Cortex of kidney (tissue), 1 donor: ENCODE measurements around the gene PABPN1.

ENCODE experiments used
- DNase-seq: peaks from one replicate; lab custom pipeline; 2025; lab: John Stamatoyannopoulos, UW

Gene PABPN1

DNA sequence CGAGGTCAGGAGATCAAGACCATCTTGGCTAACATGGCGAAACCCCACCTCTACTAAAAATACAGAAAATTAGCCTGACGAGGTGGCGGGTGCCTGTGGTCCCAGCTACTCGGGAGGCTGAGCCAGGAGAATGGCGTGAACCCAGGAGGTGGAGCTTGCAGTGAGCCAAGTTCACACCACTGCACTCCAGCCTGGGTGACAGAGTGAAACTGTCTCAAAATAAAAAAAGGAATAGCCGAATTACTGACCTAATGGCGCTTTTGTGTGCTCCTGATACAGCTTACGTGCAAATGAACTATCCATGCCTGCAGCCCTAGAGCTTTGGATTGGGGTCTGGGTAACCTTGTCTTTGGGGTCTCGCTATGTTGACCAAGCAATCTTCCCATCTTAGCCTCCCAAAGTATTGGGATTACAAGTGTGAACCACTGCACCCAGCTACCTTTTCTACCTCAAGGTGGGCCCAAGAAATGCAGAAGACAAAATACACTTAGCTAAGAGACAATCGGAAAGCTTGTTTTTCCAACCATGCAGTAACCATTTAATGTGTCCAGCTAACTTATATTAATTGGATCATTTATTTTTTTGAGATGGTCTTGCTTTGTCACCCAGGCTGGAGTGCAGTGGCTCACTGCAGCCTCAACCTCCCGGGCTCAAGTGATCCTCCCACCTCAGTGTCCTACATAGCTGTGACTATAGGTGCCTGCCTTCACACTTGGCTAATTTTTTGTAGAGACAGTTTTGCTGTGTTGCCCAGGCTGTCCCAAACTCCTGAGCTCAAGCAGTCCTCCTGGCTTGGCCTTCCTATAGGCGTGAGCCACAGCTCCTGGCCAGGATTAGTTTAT is 5.5 kb downstream of the PABPN1 start:
- DNase-seq = no peak

DNA sequence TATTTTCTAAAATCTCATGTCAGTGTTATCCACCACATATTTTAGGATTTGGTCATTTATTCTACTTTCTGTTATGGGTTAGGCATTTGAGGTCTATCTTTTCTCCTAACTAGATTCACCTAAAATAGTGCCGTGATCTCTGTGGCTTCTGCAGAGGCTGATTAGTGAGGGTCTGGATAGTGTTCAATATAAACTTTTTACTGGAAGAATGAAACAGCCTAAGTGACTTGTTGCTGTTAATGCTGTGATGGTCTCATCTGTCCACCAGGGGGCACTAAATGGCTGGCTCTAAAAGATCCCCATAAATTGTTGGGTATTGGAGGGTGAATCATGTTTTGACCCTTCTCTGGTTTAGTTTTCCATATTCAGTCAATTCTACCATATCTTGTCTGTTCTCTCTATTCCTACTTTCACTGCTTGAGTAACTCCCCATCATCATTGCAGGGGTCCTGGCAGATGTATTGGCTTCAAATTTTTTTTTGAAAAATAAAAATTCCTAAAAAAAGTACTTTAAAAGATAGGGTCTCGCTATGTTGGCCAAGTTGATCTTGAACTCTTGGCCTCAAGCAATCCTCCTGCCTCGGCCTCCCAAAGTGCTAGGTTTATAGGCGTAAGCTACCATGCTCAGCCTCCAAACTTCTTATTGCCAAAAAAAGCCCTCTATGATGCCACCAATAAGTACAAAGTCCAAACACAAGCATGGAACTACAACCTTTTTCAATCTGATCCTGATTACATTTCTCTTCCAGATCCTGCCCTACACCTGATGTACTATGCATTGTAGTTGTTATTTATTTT is 6.9 kb downstream of the PABPN1 start:
- no peak for DNase-seq

DNA sequence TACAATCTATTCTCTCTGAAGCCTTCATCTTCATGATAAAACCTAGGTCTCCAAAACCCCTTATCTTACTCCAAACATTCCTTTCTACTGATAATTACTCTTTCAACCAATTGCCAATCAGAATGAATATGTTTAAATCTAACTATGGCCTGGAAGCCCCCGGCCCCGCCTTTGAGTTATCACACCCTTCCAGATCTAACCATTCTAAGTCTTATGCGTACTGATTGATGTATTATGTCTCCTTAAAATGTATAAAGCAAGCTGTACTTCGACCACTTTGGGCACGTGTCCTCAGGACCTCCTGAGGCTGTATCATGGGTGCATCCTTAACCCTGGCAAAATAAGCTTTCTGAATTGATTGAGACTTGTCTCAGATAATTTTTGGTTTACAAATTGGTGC is 14.4 kb downstream of the PABPN1 start:
- no peak for DNase-seq

DNA sequence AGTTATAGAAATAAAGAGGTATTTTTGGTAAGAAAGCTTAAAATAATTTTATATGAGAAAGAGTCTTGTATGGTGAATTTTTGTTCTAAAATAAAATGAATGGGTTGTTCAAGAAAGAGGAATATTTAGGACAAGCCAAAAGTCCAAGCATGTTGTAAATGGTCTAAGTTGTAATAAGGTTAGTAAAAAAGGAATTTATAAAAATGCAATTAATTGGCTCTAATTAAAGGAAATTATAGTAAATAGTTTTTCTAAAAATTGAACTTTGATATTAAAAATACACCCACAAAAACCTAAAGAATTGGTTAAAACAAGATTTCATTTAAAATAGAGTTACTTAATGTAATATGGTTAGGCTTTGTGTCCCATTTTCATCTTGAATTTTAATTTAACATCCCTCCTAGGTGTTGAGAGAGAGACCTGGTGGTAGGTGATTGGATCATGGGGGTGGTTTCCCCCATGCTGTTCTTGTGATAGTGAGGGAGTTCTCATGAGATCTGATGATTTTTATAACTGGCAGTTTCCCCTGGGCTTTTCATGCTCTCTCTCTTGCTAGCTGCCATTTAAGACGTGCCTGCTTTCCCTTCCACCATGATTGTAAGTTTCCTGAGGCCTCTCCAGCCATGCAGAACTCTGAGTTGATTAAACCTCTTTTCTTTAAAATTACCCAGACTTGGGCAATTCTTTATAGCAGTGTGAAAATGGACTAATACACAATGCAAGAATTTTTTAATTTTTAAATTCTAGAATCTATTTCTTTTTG is 18.4 kb downstream of the PABPN1 start:
- no peak for DNase-seq

DNA sequence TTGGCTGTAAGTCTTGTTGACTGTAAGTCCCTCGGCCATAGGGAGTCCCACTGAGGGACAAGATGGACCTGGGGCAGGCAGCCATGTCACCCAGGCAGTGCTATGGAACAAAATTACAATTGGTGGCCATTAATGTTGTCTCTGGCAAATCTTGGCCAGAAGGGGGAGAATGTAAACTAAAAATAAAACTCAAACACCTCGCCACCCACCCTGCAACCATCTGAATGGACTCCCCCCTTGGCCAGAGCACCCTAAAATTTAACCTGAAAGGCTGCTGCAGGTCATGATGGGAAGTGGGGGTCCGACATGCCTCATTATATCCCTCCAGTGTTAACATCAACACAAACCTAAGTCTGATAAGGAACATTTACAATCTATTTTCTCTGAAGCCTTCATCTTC is 23.2 kb downstream of the PABPN1 start:
- DNase-seq = no peak

DNA sequence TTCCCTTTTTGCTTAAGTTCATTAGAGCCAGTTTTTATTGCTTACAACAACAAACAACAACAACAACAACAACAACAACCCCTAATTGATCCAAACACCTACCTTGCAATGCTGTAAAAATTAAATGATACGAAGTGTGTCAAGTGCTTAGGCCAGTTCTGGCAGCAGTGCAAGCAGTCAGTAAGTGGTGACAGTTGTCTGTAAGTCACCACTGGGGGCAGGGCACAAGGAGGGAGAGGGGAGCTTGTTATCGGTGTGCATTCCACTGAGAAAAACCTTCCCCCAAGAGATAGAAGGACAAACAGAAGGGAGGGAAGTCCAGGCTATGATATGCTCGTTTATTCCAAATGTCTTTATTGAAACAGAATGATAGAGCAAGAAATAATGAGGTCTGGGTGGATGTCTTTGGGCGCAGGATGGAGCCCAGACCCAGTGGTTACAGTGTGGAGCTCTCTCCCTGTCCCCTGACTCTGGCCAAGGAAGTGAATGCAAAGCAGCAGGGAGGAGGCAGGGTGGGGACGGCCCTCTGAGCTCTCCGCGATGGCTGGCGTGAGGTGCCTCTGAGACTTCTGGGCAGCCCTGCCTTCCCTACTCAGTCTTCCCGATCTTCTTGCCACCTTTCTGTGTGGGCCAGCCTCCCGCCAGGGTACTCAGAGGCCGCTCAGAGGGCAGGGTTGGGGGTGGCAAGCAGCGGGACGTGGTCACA is 24.9 kb downstream of the PABPN1 start:
- DNase-seq = no peak

DNA sequence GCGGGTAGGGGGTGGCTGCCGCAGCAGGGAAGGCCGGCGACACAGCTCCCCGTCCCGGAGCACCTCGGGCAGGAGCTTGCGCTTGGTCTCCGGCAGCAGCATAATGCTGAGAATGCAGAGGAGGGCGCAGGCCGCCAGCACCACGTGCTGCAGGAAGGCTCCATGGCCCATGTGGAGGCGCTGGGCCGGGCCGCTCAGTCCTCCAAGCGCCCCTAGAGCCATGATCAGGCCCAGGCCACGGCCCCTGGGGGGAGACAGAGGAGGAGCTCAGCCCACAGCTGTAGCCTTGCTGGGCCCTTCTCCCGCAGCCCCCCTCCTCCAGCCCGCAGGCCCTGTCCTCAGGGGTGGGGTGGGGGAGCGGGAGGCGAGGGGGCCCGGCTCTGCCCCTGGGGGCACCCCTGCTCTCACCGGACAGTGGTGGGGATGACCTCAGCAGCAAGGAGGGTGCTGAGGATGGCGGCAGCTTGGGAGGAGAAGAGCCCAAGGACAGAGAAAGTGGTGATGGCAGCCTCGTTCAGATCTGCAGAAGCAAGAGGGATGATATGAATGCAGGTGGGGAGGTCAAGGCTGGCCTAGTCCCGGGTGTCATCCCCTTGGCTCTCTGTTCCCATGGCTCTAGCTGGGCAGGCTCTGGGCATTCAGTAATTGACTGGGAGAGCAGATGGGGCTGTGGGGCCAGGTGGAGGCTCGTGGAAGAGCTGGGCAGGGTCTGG is 25.6 kb downstream of the PABPN1 start:
- no peak for DNase-seq

DNA sequence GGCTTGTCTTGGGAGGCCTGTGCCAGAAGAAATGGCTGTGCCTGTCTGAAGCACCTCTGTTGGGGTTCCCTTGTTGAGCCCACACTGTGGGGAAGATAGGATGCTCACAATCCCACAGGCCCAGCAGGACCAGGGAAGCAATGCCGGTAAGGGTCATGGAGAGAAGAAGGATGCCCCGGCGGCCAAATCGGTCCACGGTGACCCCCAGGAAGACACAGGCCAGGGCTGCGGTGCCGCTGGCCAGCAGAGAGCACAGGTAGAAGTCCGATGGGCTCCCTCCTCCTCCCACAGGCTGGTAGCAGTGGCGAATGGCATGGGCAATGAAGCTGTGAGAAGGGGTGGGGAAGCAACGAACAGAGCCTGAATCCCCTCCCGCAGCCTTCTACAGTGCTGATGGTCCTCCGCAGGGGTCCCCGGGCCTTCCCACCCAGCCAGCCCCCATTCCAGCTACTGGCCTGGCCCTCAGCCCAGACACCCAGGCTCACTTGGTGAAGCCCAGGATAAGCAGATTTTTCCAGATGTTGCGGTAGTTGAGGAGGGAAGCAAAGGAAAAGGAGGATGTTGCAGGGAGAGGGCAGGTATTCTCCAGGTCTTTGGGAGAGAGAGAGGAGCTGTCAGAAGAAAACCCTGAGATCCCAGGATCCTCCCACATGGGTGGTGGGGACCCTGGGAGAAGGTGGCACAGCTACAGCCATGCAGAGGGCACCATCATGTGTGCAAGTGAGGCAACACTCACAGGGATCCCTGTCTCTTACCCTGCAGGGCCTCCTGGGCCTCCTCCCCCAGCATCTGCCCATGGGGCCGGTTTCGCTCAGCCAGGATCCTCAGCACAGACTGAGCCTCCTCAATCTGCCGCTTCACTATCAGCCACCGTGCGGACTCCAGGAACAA is 26.4 kb downstream of the PABPN1 start:
- DNase-seq = no peak

DNA sequence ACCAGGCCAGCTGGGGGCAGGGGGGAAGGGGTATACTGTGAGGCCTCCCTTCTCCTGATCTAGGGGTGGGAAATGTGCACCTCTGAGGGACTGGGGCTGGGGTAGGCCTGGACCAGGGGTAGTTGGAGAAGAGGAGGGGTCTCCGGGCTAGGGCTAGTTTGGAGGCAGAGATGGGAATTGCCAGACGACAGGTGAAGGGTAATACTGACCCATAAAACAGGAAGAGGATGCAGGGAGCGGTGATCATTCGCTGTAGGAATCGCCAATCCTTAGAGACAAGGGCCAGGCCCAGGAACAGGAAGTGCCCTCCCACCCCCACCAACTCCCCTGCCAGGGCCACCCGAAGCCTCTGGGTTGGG is 27.0 kb downstream of the PABPN1 start:
- no peak for DNase-seq

DNA sequence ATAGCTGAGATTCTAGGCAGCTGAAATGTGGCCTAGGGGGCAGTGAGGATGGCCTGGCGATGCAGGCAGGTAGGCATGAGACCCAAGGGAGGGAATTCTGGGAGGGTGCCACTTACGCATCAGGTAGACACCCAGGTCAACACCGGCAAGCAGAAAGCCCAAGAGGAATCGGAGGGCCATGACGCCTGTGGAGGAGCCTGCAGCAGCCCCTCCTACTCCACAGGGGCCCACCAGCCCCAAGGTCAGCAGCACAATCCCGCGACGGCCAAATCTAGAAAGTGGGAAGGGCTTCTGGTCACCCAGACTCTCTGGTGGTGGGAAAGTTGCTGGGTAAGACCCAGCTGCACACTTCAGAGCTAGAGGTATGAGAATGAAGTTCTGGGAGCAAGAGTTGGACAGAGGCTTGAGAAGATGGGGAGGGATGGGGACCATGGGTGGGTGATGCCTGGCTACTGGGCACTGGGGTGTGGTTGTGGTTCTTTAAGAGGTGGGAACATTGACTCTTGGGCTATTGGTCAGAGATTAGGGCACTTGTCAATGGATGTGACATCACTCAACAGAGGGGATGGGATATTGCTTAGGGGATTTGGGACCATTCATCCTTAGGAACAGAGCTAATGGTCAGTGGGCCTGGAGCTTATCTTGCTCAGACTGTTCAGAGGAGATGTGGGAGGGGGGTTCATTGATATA is 28.0 kb downstream of the PABPN1 start:
- DNase-seq = no peak

DNA sequence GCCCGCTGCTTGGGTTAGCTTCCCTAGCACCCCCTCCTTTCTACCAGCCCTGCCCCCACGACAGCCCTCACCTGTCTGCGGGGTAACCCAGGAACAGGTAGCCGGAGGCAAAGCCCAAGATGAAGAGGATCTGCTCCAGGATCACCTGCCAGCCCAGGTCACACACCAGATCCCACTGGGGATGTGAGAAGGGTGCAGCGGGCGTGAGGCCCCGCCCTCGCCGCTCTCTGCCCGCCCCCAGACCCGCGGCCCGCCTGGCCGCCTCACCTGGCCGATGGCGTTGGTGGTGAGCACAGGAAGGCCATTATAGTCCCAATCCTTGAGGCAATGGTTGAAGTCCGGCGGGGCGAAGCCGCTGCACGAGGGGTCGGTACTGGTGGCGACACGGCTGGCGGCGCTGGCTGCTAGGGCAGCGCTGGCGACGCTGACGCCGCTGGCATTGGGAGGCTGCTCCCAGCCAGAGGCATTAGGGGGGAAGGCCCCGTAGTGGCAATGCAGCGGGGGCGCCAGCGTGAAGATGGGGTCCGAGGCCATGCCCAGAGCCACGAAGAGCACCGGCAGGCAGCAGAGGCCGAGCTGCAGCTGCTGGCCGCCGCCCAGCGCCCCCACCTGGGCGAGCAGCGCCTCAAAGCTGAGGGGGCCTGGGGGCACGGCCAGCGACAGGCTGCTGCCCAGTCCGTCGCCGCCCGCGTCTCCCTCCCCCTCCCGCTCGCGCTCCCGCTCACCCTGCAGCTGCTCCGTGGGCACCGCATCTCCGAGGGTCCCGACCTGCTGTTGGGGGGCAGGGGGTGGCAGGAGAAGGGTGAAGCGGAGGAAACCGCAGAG is 30.6 kb downstream of the PABPN1 start:
- DNase-seq = no peak

DNA sequence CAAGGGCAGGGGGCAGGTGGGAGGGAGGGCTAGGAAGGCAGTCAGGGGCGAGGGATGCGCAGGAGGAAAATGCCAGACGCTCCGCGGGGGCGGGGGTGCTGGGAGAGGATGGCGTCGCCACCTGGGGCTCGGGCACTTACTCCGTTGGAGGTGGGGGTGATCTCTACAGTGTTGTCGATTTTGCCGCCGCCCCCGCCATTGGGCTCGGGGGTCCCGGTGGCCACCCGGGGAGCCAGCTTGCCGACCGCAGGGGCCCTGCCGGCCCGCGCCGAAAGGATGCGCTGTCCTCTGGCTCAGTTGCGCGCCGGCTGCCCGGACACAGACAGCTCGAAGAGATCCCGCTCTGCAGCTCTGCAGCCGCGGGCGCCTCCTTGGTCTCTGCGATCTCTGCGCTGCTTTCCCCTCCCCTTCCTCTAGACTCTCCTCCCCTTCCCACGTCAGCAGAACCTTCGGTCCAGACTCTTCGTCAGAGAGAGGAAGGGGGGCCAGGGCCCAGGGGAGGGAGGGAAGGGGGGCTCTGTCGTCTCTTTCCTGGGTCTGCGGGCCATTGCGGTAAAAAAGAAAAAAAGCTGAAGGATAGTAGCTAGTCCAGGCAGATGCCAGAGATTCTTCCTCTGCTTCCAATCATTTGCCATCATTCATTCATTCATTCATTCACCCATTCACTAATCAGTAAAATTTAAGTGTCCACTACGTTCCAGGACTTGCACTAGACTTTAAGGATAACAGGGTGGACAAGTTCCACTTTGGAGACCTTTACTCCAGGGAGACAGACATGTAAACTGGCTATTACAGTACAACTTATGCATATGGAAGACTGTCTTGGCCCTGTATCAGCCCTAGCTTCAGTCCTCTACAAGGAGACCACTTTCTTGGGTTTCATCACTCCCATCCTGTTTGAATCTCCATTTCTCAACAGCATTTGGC is 31.5 kb downstream of the PABPN1 start, which contains the start of gene SLC22A17:
SLC22A17 (minus strand) TSS at position 382 of the 927 bp plus-strand sequence.
- no peak for DNase-seq

DNA sequence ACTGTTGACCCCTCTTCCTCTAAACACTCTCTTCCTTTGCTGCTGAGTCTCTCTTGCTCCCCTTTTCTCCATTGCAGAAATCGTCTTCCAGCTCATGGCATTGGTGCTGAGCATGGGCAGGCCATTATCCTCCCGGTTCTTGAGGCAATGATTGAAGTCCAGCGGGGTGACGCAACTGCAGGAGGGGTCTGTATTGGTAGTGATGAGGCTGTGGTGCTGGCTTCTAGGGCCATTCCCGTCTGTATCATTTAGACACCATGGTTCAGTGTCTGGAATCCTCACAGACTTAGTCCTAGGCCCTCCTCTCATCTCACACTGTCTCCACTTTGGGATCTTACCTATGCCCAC is 32.1 kb downstream of the PABPN1 start:
- no peak for DNase-seq

DNA sequence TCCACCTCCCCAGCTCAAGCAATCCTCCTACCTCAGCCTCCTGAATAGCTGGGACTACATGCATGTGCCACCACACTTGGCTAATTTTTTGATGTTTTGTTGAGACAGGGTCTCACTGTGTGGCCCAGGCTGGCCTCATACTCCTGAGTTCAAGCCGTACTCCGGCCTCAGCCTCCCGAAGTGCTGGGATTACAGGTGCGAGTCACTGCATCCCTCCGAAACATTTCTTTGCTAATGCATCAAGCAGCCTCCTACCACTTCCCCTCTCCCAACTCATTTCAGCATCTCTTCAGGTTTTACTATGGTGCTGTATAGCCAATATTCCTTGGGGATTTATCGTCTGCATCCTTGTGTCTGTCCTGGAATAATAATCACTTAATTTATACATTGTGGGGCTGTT is 33.7 kb downstream of the PABPN1 start:
- DNase-seq = no peak

DNA sequence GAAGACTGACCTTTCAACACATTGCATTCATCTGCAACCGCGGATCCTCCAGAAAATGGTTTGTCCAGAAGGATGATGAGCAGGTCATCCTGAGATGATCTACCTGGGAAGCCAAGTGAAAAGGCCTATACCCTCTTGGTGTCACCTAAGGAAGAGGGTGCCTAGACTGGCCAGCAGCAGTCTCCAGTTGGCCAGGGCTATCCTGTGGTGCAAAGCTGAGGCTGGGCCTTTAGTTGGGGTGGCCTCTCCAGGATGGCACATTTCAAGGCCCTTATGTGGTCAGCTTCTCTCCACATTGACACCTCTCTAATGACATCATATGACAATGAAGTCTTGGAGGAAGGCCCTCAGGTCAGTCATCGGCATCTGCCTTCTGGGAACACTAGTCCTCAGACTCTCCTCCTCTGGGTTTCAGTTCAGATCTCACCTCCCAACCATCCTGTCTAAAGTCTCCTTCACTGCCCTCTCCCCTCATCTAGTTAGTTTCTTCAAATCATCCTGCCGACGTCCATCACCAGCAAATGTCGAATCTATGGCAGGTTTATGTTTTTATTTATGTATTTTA is 34.7 kb downstream of the PABPN1 start:
- no peak for DNase-seq

DNA sequence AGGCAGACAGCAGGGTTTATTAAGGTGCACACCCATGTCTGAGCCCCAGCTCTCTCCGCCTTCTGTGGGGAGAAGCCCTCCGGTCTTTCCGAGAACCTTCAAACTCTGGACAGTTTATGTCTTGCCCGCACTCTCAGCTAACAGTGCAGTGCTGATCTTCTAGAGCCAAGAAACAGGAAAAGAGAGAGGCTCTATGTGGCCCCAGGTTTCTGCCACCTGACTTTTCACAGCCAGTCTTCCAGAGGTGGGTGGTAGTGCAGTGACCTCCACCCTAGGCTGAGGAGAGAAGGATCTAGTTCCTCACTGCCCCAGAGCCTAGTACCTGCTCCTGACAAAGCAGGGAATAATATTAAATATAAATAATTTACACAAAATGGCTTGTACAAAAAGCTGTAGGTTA is 35.4 kb downstream of the PABPN1 start:
- no peak for DNase-seq

DNA sequence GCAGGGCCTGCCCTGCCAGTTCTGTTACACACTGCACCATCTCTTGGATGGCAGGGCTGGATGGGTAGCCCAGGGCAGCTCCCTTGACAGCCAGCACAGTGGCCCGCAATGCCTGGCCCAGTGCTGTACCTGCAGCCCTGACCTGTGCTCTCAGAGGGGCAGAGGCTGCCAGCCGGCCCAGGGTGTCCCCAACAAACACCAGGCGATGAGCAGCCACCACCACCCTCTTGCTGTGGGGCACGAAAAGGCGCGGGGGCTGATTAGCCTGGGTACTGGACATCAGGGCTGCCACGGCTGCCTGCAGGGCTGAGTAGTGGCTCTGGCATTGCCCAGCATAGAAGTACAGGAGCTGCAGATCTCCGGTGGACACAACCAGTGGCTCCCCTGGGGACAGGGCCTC is 36.0 kb downstream of the PABPN1 start:
- no peak for DNase-seq
